Mesendoderm (in vitro differentiated cells): ENCODE data around the gene ERICH4.

Experiments used
- DNase-seq: peaks from one replicate; pipeline ENCODE4 v3.0.0; 2013
- H2AK5ac ChIP-seq: 2 replicates; pipeline ENCODE4 v1.6.1; 2013; ENCODE audit warnings: low read length, inconsistent platforms
- H2BK120ac ChIP-seq: 2 replicates; pipeline ENCODE4 v1.6.1; 2013; ENCODE audit warnings: low read depth, mild to moderate bottlenecking, low read length, moderate library complexity, mixed read lengths
- H2BK15ac ChIP-seq: replicated peaks from 2 replicates; pipeline ENCODE4 v1.6.1; 2013; ENCODE audit warnings: low read depth, mild to moderate bottlenecking, moderate library complexity
- H2BK5ac ChIP-seq: 2 replicates; pipeline ENCODE4 v1.6.1; 2013; ENCODE audit warnings: low read length, inconsistent platforms
- H3K18ac ChIP-seq: 2 replicates; pipeline ENCODE4 v1.6.1; 2013; ENCODE audit warnings: mild to moderate bottlenecking, low read length, mixed read lengths
- H3K23ac ChIP-seq: one replicate; pipeline ENCODE4 v1.6.1; 2013; ENCODE audit warnings: low read length
- H3K27ac ChIP-seq: 2 replicates; pipeline ENCODE4 v1.5.1; 2013; ENCODE audit warnings: low read depth, mild to moderate bottlenecking, inconsistent platforms, low read length, moderate library complexity
- H3K27me3 ChIP-seq: 2 replicates; pipeline ENCODE4 v1.6.1; 2013; ENCODE audit warnings: low read length, control low read depth, mild to moderate bottlenecking, inconsistent platforms; ENCODE audit not compliant: insufficient read depth, poor library complexity
- H3K36me3 ChIP-seq: 2 replicates; pipeline ENCODE4 v1.6.1; 2013; ENCODE audit warnings: low read length, inconsistent platforms; ENCODE audit not compliant: control insufficient read depth, insufficient read depth
- H3K4ac ChIP-seq: one replicate; pipeline ENCODE4 v1.6.1; 2013; ENCODE audit warnings: low read depth, mild to moderate bottlenecking, low read length, moderate library complexity
- H3K4me1 ChIP-seq: 2 replicates; pipeline ENCODE4 v1.6.1; 2013; ENCODE audit warnings: low read depth, low read length, inconsistent platforms; ENCODE audit not compliant: control insufficient read depth
- H3K4me2 ChIP-seq: 2 replicates; pipeline ENCODE4 v1.6.1; 2013; ENCODE audit warnings: low read length
- H3K4me3 ChIP-seq: 2 replicates; pipeline ENCODE4 v1.5.1; 2013; ENCODE audit warnings: mild to moderate bottlenecking, low read length
- H3K56ac ChIP-seq: one replicate; pipeline ENCODE4 v1.6.1; 2013; ENCODE audit warnings: low read length
- H3K79me1 ChIP-seq: 2 replicates; pipeline ENCODE4 v1.6.1; 2013; ENCODE audit warnings: low read length, inconsistent platforms
- H3K79me2 ChIP-seq: 2 replicates; pipeline ENCODE4 v1.6.1; 2013; ENCODE audit warnings: mild to moderate bottlenecking, low read length; ENCODE audit not compliant: control insufficient read depth, insufficient read depth
- H3K9ac ChIP-seq: 2 replicates; pipeline ENCODE4 v1.6.1; 2013; ENCODE audit warnings: low read length, inconsistent platforms
- H4K5ac ChIP-seq: one replicate; pipeline ENCODE4 v1.6.1; 2013; ENCODE audit warnings: low read length
- H4K8ac ChIP-seq: one replicate; pipeline ENCODE4 v1.6.1; 2013; ENCODE audit warnings: low read depth, mild to moderate bottlenecking, control low read depth, low read length, moderate library complexity
- WGBS: extraction: QIAGEN DNeasy Blood & Tissue Kit; methylation state at CpG from one replicate; pipeline ENCODE4 v1.1.7; 2013; ENCODE audit warnings: low lambda C conversion rate, missing lambda C conversion rate; ENCODE audit not compliant: insufficient coverage; ENCODE audit errors: extremely low coverage; 5-methylcytosine and 5-hydroxymethylcytosine counted together

The ERICH4 gene

DNA sequence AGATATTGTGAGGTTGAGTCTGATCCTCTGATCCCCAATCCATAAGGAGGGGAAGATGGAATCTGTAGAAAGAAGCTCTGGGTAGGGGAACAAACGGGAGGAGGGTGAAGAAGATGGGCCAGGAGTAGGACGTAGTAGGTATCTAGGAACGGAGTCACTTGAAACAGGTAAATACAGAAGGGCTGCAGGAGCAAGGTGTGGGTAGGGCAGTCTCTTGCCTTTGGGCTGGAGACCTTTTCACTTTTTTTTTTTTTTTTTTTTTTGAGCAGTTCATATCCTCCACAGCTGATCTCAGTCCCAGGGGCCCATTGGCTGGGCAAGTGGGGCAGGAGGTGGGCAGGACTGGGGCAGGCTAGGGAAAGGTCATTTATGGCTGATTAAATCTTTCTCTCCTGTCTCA is 43.9 kb upstream of the ERICH4 start:
- Histone ChIP-seq H4K5ac (no peak overlapping the region), H3K4me3 (no peak overlapping the region), H2BK15ac (no peak overlapping the region), H2AK5ac (no peak overlapping the region), H4K8ac (no peak overlapping the region), H3K4ac (no peak overlapping the region), H3K18ac (no peak overlapping the region), H3K79me1 (peaks cover 15% of the 10 kb centered on the region), H3K56ac (no peak overlapping the region), H2BK120ac (no peak overlapping the region), H3K27ac (no peak overlapping the region), H3K4me2 (no peak overlapping the region), H3K36me3 (peaks cover 2% of the 10 kb centered on the region), H2BK5ac (no peak overlapping the region), H3K4me1 (no peaks in the 10 kb centered on the region), H3K27me3 (no peaks in the 10 kb centered on the region), H3K23ac (no peak overlapping the region), H3K79me2 (peaks cover 19% of the 10 kb centered on the region), H3K9ac (no peak overlapping the region)
- WGBS = no CpG with 5 or more reads among the region's 3 CpGs
- no peak for DNase-seq

DNA sequence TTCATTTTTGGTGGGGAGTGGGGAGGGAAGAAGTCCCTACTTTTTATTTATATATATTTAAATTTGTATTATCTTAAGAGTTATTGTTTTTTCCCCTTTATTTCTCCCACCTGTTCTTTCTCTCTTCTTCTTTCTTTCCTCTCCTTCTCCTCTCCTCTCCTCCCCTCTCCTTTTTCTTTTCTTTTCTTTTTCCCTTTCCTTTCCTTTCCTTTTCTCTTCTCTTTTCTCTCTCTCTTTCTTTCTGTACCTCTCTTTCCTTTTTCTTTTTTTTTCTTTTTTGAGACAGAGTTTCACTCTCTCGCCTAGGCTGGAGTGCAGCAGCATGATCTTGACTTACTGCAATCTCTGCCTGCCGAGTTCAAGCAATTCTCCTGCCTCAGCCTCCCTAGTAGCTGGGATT is 43.4 kb upstream of the ERICH4 start:
- Histone ChIP-seq H3K23ac (no peak overlapping the region), H3K18ac (no peak overlapping the region), H3K79me1 (peaks cover 15% of the 10 kb centered on the region), H3K27me3 (no peaks in the 10 kb centered on the region), H3K27ac (no peak overlapping the region), H2BK5ac (no peak overlapping the region), H4K5ac (no peak overlapping the region), H3K9ac (no peak overlapping the region), H3K56ac (no peak overlapping the region), H3K79me2 (peaks cover 19% of the 10 kb centered on the region), H3K36me3 (peaks cover 2% of the 10 kb centered on the region), H3K4me3 (no peak overlapping the region), H2BK15ac (no peak overlapping the region), H3K4me1 (no peaks in the 10 kb centered on the region), H3K4ac (no peak overlapping the region), H4K8ac (no peak overlapping the region), H2BK120ac (no peak overlapping the region), H3K4me2 (no peak overlapping the region), H2AK5ac (no peak overlapping the region)
- WGBS = no CpG with 5 or more reads among the region's 2 CpGs
- no peak for DNase-seq

DNA sequence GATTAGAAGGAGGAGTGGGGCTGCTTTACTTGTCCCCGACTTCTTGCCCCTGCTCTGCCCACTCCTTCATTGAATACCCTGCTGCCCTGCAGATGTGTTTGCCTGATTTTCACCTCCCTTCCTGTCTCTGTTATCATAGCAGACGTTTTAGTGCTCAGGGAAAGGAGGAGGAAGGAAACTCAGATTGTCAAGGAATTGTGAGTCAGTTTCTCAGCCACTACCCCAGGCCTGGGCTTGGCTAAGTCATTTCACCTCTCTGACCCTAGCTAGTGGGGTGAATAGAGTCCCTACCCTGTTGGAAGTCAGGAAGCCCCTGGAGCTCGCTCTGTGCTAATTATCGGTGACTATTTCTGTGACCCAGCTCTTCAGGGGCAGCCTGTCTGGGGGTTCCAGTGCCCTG is 41.5 kb upstream of the ERICH4 start:
- WGBS = no CpG with 5 or more reads among the region's 4 CpGs
- H3K27ac ChIP-seq = no peak overlapping the region
- H2BK15ac ChIP-seq = no peak overlapping the region

DNA sequence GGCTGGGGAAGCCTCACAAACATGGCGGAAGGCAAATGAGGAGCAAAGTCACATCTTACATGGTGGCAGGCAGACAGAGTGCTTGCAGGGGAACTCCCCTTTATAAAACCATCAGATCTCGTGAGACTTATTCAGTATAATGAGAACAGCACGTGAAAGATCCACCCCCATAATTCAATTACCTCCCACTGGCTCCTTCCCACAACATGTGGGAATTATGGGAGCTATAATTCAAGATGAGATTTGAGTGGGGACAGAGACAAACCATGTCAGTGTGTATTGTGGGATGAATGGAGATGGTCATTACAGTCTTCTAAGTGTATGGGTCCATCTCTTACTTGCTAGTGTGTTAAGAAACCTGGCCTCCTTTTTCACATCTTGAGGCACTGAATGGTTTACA is 40.9 kb upstream of the ERICH4 start:
- H4K5ac ChIP-seq = no peak overlapping the region
- H3K56ac ChIP-seq = no peak overlapping the region
- no peak overlapping the region for H3K4ac ChIP-seq
- no peak overlapping the region for H3K27ac ChIP-seq
- no peaks in the 10 kb centered on the region for H3K36me3 ChIP-seq
- peaks cover 8% of the 10 kb centered on the region for H3K79me2 ChIP-seq
- H3K4me1 ChIP-seq = no peaks in the 10 kb centered on the region
- no peak overlapping the region for H2BK15ac ChIP-seq
- H4K8ac ChIP-seq = no peak overlapping the region
- no CpG with 5 or more reads among the region's 3 CpGs for WGBS
- no peak overlapping the region for H2BK120ac ChIP-seq
- H3K4me3 ChIP-seq = no peak overlapping the region
- H3K79me1 ChIP-seq = peaks cover 7% of the 10 kb centered on the region
- no peak for DNase-seq
- no peak overlapping the region for H2BK5ac ChIP-seq
- no peaks in the 10 kb centered on the region for H3K27me3 ChIP-seq
- no peak overlapping the region for H2AK5ac ChIP-seq
- no peak overlapping the region for H3K18ac ChIP-seq
- H3K9ac ChIP-seq = no peak overlapping the region
- H3K23ac ChIP-seq = no peak overlapping the region
- H3K4me2 ChIP-seq = no peak overlapping the region

More for the DNA sequence above, 41.5 kb upstream of the ERICH4 start:
- Histone ChIP-seq H4K8ac (no peak overlapping the region), H2AK5ac (no peak overlapping the region), H3K9ac (no peak overlapping the region), H3K23ac (no peak overlapping the region), H2BK5ac (no peak overlapping the region), H3K56ac (no peak overlapping the region), H3K79me2 (peaks cover 9% of the 10 kb centered on the region), H3K4me3 (no peak overlapping the region), H3K36me3 (no peaks in the 10 kb centered on the region), H3K18ac (no peak overlapping the region), H3K27me3 (no peaks in the 10 kb centered on the region), H3K79me1 (peaks cover 9% of the 10 kb centered on the region), H2BK120ac (no peak overlapping the region), H3K4ac (no peak overlapping the region), H4K5ac (no peak overlapping the region), H3K4me2 (no peak overlapping the region), H3K4me1 (no peaks in the 10 kb centered on the region)
- DNase-seq = no peak

DNA sequence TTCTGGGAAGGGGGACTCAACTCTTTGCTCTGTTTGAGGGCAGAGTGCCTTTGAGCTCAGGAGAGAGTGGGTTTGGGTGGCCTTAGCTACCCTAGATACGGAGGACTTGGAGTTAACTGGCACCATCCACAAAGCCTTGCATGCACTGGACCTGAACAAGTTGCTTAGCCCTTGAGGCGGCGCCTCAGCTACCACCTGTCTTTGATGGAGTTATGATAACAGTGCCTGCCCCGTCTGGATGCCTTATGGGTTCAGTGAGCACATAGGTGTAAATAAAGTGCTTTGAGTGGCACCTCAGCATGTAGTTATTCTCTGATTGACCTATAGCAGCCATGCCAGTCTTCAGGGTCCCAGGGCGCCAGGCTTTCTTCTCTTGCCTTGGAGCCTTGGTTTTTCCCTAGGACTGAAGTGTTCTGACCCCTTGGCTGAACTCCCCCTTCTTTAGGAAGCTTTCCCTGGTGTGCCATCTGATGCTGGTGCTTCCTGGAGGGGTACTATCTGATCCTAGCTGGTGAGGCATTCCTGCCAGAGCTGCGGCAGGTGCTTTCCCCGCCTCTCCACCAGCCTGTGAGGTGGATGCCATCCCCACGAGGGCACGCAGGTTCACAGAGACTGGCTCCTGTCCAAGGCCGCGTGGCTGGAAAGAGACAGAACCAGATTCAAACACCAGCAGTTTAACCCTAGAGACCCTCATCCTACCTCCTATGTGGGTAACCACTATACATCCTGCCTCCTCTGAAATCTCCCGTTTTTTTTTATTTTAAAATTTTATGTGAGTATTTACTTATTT is 39.6 kb upstream of the ERICH4 start:
- H3K18ac ChIP-seq = no peak overlapping the region
- H2BK120ac ChIP-seq = no peak overlapping the region
- no peak overlapping the region for H3K4ac ChIP-seq
- H3K4me3 ChIP-seq = no peak overlapping the region
- H3K27me3 ChIP-seq = no peaks in the 10 kb centered on the region
- no peak overlapping the region for H4K8ac ChIP-seq
- peaks cover 3% of the 10 kb centered on the region for H3K79me2 ChIP-seq
- H3K4me2 ChIP-seq = no peak overlapping the region
- DNase-seq = no peak
- no peak overlapping the region for H4K5ac ChIP-seq
- no peaks in the 10 kb centered on the region for H3K36me3 ChIP-seq
- H3K79me1 ChIP-seq = peaks cover 3% of the 10 kb centered on the region
- WGBS = no CpG with 5 or more reads among the region's 12 CpGs
- H2BK5ac ChIP-seq = no peak overlapping the region
- no peak overlapping the region for H3K27ac ChIP-seq
- H3K56ac ChIP-seq = no peak overlapping the region
- H3K23ac ChIP-seq = no peak overlapping the region
- H2AK5ac ChIP-seq = no peak overlapping the region
- H3K4me1 ChIP-seq = peaks cover 5% of the 10 kb centered on the region
- no peak overlapping the region for H3K9ac ChIP-seq
- H2BK15ac ChIP-seq = no peak overlapping the region

DNA sequence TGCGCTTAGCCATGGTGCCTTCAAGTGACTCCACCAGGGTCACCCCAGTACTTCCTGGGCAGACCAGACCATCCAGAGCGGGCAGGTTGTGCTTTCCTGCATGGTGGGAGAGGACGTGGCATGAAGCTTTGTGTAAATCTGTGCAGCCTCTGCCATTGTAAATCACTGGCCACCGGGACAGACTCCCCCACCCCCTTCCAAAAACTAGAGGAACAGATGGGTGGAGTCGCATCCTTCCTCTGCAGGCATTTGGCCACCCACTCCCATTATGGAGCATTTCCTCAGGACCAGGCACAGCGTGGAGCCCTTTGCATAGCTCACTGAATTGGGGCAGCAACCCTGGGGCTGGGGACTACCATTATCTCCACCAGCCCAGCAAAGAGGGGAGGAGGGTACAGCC is 37.2 kb upstream of the ERICH4 start:
- Histone ChIP-seq H3K79me2 (no peaks in the 10 kb centered on the region), H3K36me3 (no peaks in the 10 kb centered on the region), H3K18ac (no peak overlapping the region), H4K5ac (no peak overlapping the region), H3K23ac (no peak overlapping the region), H3K4me2 (no peak overlapping the region), H2AK5ac (no peak overlapping the region), H3K27me3 (no peaks in the 10 kb centered on the region), H3K4me3 (no peak overlapping the region), H2BK5ac (no peak overlapping the region), H3K9ac (no peak overlapping the region), H3K56ac (no peak overlapping the region), H2BK15ac (no peak overlapping the region), H4K8ac (no peak overlapping the region), H3K27ac (no peak overlapping the region), H3K4me1 (peaks cover 5% of the 10 kb centered on the region), H3K4ac (no peak overlapping the region), H2BK120ac (no peak overlapping the region), H3K79me1 (no peaks in the 10 kb centered on the region)
- no CpG with 5 or more reads among the region's 6 CpGs for WGBS
- DNase-seq = no peak
